ENCODE measurements around the gene FABP3. TPM values are rescaled to one million over a fixed set of nuclear protein-coding genes. Genes with fewer than 3 reads are reported as not detected.

Gene FABP3
- total RNA-seq, 2 experiments from 2014 or later, result not detected

DNA sequence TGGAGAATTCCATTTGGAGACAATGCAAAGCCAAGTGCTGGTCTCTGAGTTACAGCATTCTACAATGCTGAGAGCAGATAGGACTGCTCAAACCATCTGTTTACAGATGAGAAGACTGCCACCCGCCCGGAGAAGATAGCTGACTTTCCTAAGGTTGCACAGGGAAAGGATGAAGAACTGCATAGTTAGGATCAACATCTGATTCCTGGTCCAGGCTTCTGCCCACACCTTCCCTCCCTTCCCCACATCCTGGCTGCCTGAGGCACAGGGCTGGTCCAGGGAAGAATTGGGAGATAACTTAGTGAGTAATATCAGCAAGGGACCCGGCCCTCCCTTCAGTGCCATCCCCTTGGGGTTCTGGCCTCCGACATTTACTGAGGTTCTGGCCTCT, 42.1 kb upstream of the FABP3 start:
- Histone ChIP-seq H3K36me3 (ENCODE audit: insufficient read depth, low read length) (no peaks in the 10 kb centered on the region), H3K27ac (ENCODE audit: low read depth, low read length, poor library complexity, severe bottlenecking) (no peak overlapping the region), H3K4me2 (ENCODE audit: low read length) (no peak overlapping the region), H4K20me1 (ENCODE audit: insufficient read depth, low read length) (no peaks in the 10 kb centered on the region), H3K4me3 (ENCODE audit: low read depth, low read length, poor library complexity, severe bottlenecking) (no peak overlapping the region), H3K4me1 (ENCODE audit: insufficient read depth, low read length, poor library complexity, severe bottlenecking) (peaks cover 7% of the 10 kb centered on the region), H3K79me2 (ENCODE audit: insufficient read depth, low read depth, low read length) (no peaks in the 10 kb centered on the region), H3K9me3 (ENCODE audit: low read length) (no peaks in the 10 kb centered on the region), H2AFZ (ENCODE audit: low read length) (no peak overlapping the region), H3K9me2 (ENCODE audit: insufficient read depth, low read length) (no peaks in the 10 kb centered on the region)
- intact Hi-C loops (cut with micrococcal nuclease; ENCODE audit: unreplicated experiment), result no loop called here
- POLR2A ChIA-PET, result no interaction called here
- CTCF ChIA-PET (ENCODE audit: unreplicated experiment), result no interaction called here
- no peak for DNase-seq (ENCODE audit: low spot score)
- no TSS peak for BruUV-seq (replicated peaks)
- TF ChIP-seq, protein P1, sequence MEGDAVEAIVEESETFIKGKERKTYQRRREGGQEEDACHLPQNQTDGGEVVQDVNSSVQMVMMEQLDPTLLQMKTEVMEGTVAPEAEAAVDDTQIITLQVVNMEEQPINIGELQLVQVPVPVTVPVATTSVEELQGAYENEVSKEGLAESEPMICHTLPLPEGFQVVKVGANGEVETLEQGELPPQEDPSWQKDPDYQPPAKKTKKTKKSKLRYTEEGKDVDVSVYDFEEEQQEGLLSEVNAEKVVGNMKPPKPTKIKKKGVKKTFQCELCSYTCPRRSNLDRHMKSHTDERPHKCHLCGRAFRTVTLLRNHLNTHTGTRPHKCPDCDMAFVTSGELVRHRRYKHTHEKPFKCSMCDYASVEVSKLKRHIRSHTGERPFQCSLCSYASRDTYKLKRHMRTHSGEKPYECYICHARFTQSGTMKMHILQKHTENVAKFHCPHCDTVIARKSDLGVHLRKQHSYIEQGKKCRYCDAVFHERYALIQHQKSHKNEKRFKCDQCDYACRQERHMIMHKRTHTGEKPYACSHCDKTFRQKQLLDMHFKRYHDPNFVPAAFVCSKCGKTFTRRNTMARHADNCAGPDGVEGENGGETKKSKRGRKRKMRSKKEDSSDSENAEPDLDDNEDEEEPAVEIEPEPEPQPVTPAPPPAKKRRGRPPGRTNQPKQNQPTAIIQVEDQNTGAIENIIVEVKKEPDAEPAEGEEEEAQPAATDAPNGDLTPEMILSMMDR (conservative IDR thresholded peaks at IDR 0.05; ENCODE audit: low read length), result no peak
- TF ChIP-seq EZH2phosphoT487 (IDR thresholded peaks at IDR 0.05; ENCODE audit: borderline replicate concordance, low read depth, low read length), result no peak

DNA sequence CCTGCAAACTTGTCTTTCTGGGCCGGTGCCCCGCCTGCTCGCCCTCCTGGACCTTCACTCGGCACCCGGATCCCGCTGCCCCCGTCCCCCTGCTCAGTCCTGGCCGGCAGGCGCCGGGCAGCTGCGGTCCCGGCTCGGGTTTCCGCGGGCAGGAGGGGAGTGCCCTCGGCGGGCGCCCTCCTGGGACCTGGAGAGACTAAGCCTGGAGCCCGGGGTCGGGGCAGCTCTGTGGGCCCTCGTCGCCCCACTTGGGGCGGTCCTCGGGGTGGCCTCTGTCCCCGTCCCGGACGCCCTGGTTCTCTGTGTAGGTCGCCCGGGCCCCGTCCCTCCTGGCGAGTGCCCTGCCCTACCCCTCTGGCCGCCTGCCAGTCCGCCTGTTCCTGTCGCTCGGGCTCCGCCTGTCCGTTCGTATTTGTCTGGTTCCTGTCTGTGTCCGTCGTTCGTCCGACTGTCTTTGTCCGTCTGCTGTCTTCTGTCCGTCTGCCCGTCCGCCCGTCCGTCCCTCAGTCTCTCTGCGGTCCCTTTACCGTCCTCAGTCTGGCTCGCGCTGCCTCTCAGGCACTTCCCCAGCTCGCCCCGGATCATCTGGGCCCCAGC, 40.6 kb upstream of the FABP3 start:
- ChIA-PET POLR2A (interaction anchor here (0.6 kb wide), 1 partner anchor 20 kb away, joined by 3 read pairs; no protein-coding TSS in a partner anchor), CTCF (ENCODE audit: unreplicated experiment) (no interaction called here)
- intact Hi-C loops (cut with micrococcal nuclease; ENCODE audit: unreplicated experiment), result no loop called here
- H3K36me3 ChIP-seq (ENCODE audit: insufficient read depth, low read length), result no peaks in the 10 kb centered on the region
- H3K4me2 ChIP-seq (ENCODE audit: low read length), result peak overlapping the region; percentile 83
- no peaks in the 10 kb centered on the region for H3K79me2 ChIP-seq (ENCODE audit: insufficient read depth, low read depth, low read length)
- DNase-seq (ENCODE audit: low spot score), result no peak
- TF ChIP-seq, protein P1 (conservative IDR thresholded peaks at IDR 0.05; ENCODE audit: low read length), result no peak
- no peak for TF ChIP-seq EZH2phosphoT487 (IDR thresholded peaks at IDR 0.05; ENCODE audit: borderline replicate concordance, low read depth, low read length)
- H3K27ac ChIP-seq (ENCODE audit: low read depth, low read length, poor library complexity, severe bottlenecking), result no peak overlapping the region
- H2AFZ ChIP-seq (ENCODE audit: low read length), result 0 out of 2 replicates have a peak overlapping the region, but pooled peaks have one; percentile 37
- no peaks in the 10 kb centered on the region for H3K9me2 ChIP-seq (ENCODE audit: insufficient read depth, low read length)
- H4K20me1 ChIP-seq (ENCODE audit: insufficient read depth, low read length), result no peaks in the 10 kb centered on the region
- peaks cover 7% of the 10 kb centered on the region for H3K4me1 ChIP-seq (ENCODE audit: insufficient read depth, low read length, poor library complexity, severe bottlenecking)
- no peaks in the 10 kb centered on the region for H3K9me3 ChIP-seq (ENCODE audit: low read length)
- no TSS peak for BruUV-seq (replicated peaks)
- peak overlapping the region; percentile 66 for H3K4me3 ChIP-seq (ENCODE audit: low read depth, low read length, poor library complexity, severe bottlenecking)

DNA sequence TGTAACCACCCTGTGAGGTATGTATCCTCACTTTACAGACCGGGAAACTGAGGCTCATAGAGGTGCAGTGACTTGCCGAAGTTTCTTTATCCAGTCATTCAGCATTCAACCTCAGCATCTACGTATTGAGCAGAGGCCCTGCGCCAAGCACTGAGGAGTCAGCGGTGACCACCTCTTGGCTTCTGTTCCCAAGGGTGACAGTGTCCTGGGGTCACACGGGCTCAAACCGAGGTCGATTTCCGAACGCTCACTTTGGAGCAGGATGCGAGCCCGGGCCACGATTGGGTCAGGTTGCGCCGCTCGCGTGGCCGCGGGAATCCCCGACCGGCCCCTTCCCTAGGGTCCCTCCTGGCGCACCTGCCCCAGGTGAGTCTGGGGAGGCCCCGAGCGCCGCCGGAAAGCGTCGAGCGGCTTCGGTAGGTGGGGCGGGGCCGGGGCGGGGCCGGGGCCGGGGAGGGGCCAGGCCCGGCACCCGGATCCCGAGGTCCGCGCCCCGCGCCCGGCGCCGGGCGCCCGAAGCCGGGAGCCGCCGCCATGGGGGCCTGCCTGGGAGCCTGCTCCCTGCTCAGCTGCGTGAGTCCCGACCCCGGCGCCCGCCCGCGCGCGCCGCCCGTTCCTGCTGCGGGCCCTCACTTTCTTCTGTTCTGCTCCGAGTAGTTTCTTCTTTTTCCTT, 40.0 kb upstream of the FABP3 start, which contains the start of gene SERINC2:
TSS of gene SERINC2 (plus strand) at position 482 of the 673 bp plus-strand sequence. CDS start at position 535, 53 bp downstream.
- Histone ChIP-seq H3K9me3 (ENCODE audit: low read length) (no peaks in the 10 kb centered on the region), H3K36me3 (ENCODE audit: insufficient read depth, low read length) (no peaks in the 10 kb centered on the region), H3K79me2 (ENCODE audit: insufficient read depth, low read depth, low read length) (no peaks in the 10 kb centered on the region), H3K4me2 (ENCODE audit: low read length) (peak within 1 kb of the TSS; percentile 83), H3K27ac (ENCODE audit: low read depth, low read length, poor library complexity, severe bottlenecking) (no peak within 1 kb of the TSS), H2AFZ (ENCODE audit: low read length) (0 out of 2 replicates have a peak within 1 kb of the TSS, but pooled peaks have one; percentile 37), H4K20me1 (ENCODE audit: insufficient read depth, low read length) (no peaks in the 10 kb centered on the region), H3K9me2 (ENCODE audit: insufficient read depth, low read length) (no peaks in the 10 kb centered on the region), H3K4me3 (ENCODE audit: low read depth, low read length, poor library complexity, severe bottlenecking) (peak within 1 kb of the TSS; percentile 66), H3K4me1 (ENCODE audit: insufficient read depth, low read length, poor library complexity, severe bottlenecking) (peaks cover 7% of the 10 kb centered on the region)
- intact Hi-C loops (cut with micrococcal nuclease; ENCODE audit: unreplicated experiment), result no loop called here
- POLR2A ChIA-PET, result interaction anchor here (0.6 kb wide), 1 partner anchor 19 kb away, joined by 3 read pairs; no protein-coding TSS in a partner anchor
- DNase-seq (ENCODE audit: low spot score), result no peak
- CTCF ChIA-PET (ENCODE audit: unreplicated experiment), result no interaction called here
- BruUV-seq (replicated peaks), result no TSS peak
- TF ChIP-seq, protein P1 (conservative IDR thresholded peaks at IDR 0.05; ENCODE audit: low read length), result no peak
- no peak for TF ChIP-seq EZH2phosphoT487 (IDR thresholded peaks at IDR 0.05; ENCODE audit: borderline replicate concordance, low read depth, low read length)
